ENCODE data around the gene ARL5C. TPM values are rescaled to one million over a fixed set of nuclear protein-coding genes. Genes with fewer than 3 reads are reported as not detected.

The ARL5C gene
- total RNA-seq, 1 experiment from 2014 or later: not detected

DNA sequence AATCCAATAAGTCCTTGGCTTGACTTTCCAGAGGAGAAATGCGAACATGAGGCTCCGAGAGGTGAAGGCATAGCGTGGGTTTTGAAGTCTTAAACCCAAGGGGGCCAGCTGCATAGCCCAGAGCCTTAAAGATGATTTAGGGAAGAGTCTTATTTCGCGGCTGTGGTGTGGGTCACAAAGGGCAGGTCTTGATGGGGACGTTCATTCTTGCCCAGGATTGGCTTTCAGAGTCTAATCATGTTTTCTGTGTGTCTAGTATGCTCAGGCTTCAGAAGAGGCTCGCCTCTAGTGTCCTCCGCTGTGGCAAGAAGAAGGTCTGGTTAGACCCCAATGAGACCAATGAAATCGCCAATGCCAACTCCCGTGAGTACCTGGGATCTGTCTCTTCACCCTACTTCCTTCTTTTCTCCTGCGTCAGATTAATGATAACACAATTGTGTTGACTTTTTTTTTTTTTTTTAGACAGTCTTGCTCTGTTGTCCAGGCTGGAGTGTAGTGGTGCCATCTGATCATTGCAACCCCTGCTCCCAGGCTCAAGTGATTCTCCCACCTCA, 35.1 kb upstream of the ARL5C start:
- no CpG with 5 or more reads among the region's 11 CpGs for WGBS (ENCODE audit: extremely low coverage, insufficient read length, low lambda C conversion rate)
- no peak overlapping the region for H3T11ph ChIP-seq (ENCODE audit: low read length)
- no peaks in the 10 kb centered on the region for H3K9me3 ChIP-seq (ENCODE audit: control insufficient read depth, low read depth, low read length)
- H2AK5ac ChIP-seq (ENCODE audit: insufficient read length, low read length): no peak overlapping the region
- H3K14ac ChIP-seq (ENCODE audit: insufficient read depth, low read length): peak overlapping the region; percentile 97; the same call in 1 of the 2 replicates
- H3K4me2 ChIP-seq (ENCODE audit: insufficient read depth, insufficient read length, low read length): peak overlapping the region; percentile 88
- H4K20me1 ChIP-seq (ENCODE audit: control insufficient read depth, insufficient read depth, insufficient read length): no peaks in the 10 kb centered on the region
- no peaks in the 10 kb centered on the region for H3K79me1 ChIP-seq (ENCODE audit: insufficient read depth, low read depth, low read length, poor library complexity, severe bottlenecking)
- no peak overlapping the region for H2BK5ac ChIP-seq (ENCODE audit: insufficient read length, low read length)
- no peak overlapping the region for H2AFZ ChIP-seq (ENCODE audit: low read length)
- TF ChIP-seq, protein P1, sequence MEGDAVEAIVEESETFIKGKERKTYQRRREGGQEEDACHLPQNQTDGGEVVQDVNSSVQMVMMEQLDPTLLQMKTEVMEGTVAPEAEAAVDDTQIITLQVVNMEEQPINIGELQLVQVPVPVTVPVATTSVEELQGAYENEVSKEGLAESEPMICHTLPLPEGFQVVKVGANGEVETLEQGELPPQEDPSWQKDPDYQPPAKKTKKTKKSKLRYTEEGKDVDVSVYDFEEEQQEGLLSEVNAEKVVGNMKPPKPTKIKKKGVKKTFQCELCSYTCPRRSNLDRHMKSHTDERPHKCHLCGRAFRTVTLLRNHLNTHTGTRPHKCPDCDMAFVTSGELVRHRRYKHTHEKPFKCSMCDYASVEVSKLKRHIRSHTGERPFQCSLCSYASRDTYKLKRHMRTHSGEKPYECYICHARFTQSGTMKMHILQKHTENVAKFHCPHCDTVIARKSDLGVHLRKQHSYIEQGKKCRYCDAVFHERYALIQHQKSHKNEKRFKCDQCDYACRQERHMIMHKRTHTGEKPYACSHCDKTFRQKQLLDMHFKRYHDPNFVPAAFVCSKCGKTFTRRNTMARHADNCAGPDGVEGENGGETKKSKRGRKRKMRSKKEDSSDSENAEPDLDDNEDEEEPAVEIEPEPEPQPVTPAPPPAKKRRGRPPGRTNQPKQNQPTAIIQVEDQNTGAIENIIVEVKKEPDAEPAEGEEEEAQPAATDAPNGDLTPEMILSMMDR (conservative IDR thresholded peaks at IDR 0.05): no peak
- Mint-ChIP-seq H3K9me3 (peaks cover 0 to 7% of the 10 kb centered on the region in 2 experiments; a peak in 1 of 5 replicates), H3K27me3 (ENCODE audit: low read depth) (no peaks in the 10 kb centered on the region), H3K4me1 (peaks cover 26 to 31% of the 10 kb centered on the region in 2 experiments), H3K27ac (peak overlapping the region; percentile 99 to 100 (median 100)), H3K36me3 (ENCODE audit: insufficient read depth in 1 of 3, low read depth in 3 of 3) (peaks cover 39 to 52% (median 51%) of the 10 kb centered on the region in 3 experiments), H3K4me3 (peak overlapping the region; percentile 98)
- H3K79me2 ChIP-seq (ENCODE audit: insufficient read depth, low read length): peaks cover 6% of the 10 kb centered on the region; the same call in 1 of the 2 replicates
- H4K5ac ChIP-seq (ENCODE audit: insufficient read length, low read depth, low read length): no peak overlapping the region
- no peak overlapping the region for H2BK20ac ChIP-seq (ENCODE audit: low read depth, low read length, poor library complexity, severe bottlenecking)
- H2BK120ac ChIP-seq (ENCODE audit: low read depth, low read length, poor library complexity, severe bottlenecking): no peak overlapping the region
- H3K9ac ChIP-seq (ENCODE audit: extremely low read depth, insufficient read length, low read length): peak overlapping the region; percentile 99
- peak overlapping the region; percentile 75 for H3K27ac ChIP-seq (ENCODE audit: insufficient read length, low read depth, low read length)
- peaks cover 8% of the 10 kb centered on the region for H3K23me2 ChIP-seq (ENCODE audit: insufficient read length, low read depth, low read length, poor library complexity, severe bottlenecking)
- no peak overlapping the region; the same call in 1 of the 2 replicates for H3K4ac ChIP-seq (ENCODE audit: low read depth, low read length)
- DNase-seq: no peak
- no peak overlapping the region for H2BK15ac ChIP-seq (ENCODE audit: low read depth, low read length)
- H3K56ac ChIP-seq (ENCODE audit: insufficient read length, low read depth, low read length): no peak overlapping the region
- H3K18ac ChIP-seq (ENCODE audit: insufficient read length, low read depth, low read length): no peak overlapping the region
- H3K4me1 ChIP-seq (ENCODE audit: insufficient read depth, low read length): no peaks in the 10 kb centered on the region; the same call in 1 of the 2 replicates
- H3K27me3 ChIP-seq (ENCODE audit: insufficient read depth, low read length): no peaks in the 10 kb centered on the region
- H4K8ac ChIP-seq (replicated peaks; ENCODE audit: insufficient read length, low read depth, low read length): no peak overlapping the region
- H2BK12ac ChIP-seq (ENCODE audit: insufficient read length, low read depth, low read length): no peak overlapping the region
- H4K91ac ChIP-seq (ENCODE audit: insufficient read length, low read depth, low read length): no peak overlapping the region
- no peak overlapping the region for H3K23ac ChIP-seq (ENCODE audit: insufficient read length, low read depth, low read length)
